ENCODE results near the gene NAA16. TPM values are rescaled to one million over a fixed set of nuclear protein-coding genes. Genes with fewer than 3 reads are reported as not detected.

The NAA16 gene
- polyA plus RNA-seq, 1 of the 3 experiments (the other 2 are of a cell fraction): 4.4 TPM

DNA sequence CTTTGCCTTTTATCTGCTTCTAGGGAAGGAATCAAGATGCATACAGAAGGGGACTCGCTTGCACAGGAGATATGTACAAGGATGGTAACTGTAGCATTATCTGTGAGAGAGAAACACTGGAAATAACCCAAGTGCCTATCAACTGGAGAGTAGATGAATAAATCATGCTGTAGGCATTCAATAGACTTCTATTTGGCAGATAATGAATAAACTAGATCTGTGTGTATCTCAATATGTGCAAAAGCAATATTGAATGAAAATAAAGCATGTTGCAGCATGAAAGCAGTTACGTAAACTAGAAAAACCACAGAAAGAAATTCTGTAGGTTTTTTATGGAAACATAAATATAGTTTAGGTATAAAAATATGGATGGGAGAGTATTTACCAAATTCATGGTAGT, 107.7 kb downstream of the NAA16 start:
- Histone ChIP-seq H3F3A (replicated peaks; ENCODE audit: insufficient read depth) (no peaks in the 10 kb centered on the region), H3K4me2 (no peak overlapping the region), H3K27me3 (ENCODE audit: insufficient read depth) (no peaks in the 10 kb centered on the region), H3K9me3 (no peaks in the 10 kb centered on the region), H3K27ac (ENCODE audit: low read depth in 2 of 2, low read length in 1 of 2) (no peak overlapping the region), H3K9ac (no peak overlapping the region), H3K9me2 (no peaks in the 10 kb centered on the region), H3K4me3 (ENCODE audit: low read depth in 2 of 2, low read length in 1 of 2) (no peak overlapping the region), H4K20me1 (ENCODE audit: insufficient read depth) (no peaks in the 10 kb centered on the region), H3K4me1 (ENCODE audit: control insufficient read depth in 1 of 2, insufficient read depth in 2 of 2, low read depth in 1 of 2, low read length in 1 of 2) (no peaks in the 10 kb centered on the region), H3K79me2 (ENCODE audit: insufficient read depth) (no peaks in the 10 kb centered on the region), H3K36me3 (replicated peaks in 1 of 2; ENCODE audit: control insufficient read depth in 1 of 2, insufficient read depth in 2 of 2, low read length in 1 of 2) (no peaks in the 10 kb centered on the region), H2AFZ (ENCODE audit: low read depth) (no peak overlapping the region)
- no peak for DNase-seq
- CTCF ChIA-PET: no interaction called here
- POLR2A ChIA-PET: no interaction called here
- TF ChIP-seq, protein P1, sequence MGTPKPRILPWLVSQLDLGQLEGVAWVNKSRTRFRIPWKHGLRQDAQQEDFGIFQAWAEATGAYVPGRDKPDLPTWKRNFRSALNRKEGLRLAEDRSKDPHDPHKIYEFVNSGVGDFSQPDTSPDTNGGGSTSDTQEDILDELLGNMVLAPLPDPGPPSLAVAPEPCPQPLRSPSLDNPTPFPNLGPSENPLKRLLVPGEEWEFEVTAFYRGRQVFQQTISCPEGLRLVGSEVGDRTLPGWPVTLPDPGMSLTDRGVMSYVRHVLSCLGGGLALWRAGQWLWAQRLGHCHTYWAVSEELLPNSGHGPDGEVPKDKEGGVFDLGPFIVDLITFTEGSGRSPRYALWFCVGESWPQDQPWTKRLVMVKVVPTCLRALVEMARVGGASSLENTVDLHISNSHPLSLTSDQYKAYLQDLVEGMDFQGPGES (IDR thresholded peaks at IDR 0.05; ENCODE audit: low read depth, low read length): no peak
- TF ChIP-seq, protein P2, sequence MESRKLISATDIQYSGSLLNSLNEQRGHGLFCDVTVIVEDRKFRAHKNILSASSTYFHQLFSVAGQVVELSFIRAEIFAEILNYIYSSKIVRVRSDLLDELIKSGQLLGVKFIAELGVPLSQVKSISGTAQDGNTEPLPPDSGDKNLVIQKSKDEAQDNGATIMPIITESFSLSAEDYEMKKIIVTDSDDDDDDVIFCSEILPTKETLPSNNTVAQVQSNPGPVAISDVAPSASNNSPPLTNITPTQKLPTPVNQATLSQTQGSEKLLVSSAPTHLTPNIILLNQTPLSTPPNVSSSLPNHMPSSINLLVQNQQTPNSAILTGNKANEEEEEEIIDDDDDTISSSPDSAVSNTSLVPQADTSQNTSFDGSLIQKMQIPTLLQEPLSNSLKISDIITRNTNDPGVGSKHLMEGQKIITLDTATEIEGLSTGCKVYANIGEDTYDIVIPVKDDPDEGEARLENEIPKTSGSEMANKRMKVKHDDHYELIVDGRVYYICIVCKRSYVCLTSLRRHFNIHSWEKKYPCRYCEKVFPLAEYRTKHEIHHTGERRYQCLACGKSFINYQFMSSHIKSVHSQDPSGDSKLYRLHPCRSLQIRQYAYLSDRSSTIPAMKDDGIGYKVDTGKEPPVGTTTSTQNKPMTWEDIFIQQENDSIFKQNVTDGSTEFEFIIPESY (IDR thresholded peaks at IDR 0.05; ENCODE audit: borderline replicate concordance, low read depth): no peak
- WGBS (ENCODE audit: low lambda C conversion rate): 95% methylated on average over 2 of the region's 2 CpGs

DNA sequence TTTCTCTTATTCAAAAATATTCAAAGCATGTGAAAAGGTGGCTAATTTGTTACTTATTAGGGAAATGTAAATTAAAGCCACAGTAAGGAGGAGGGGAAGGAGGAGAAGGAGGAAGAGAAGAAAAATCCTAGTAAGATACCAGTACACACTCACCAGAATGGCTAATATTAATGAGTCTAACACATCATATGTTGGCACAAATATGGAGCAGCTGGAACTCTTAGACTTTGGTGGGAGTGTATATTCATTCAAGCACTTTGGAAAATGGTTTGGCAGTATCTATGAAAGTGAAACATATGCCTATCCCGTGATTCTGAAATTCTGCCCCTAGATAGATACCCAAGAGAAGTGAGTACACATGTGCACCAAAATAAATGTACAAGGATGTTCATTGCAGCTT, 108.1 kb downstream of the NAA16 start:
- no peak overlapping the region for H3K4me3 ChIP-seq (ENCODE audit: low read depth in 2 of 2, low read length in 1 of 2)
- DNase-seq: no peak
- H3K4me2 ChIP-seq: no peak overlapping the region
- ChIA-PET POLR2A (no interaction called here), CTCF (no interaction called here)
- no peaks in the 10 kb centered on the region for H3F3A ChIP-seq (replicated peaks; ENCODE audit: insufficient read depth)
- WGBS (ENCODE audit: low lambda C conversion rate): 0% methylated on average over 1 of the region's 1 CpG
- no peaks in the 10 kb centered on the region for H3K27me3 ChIP-seq (ENCODE audit: insufficient read depth)
- H3K9me3 ChIP-seq: no peaks in the 10 kb centered on the region
- H3K9ac ChIP-seq: no peak overlapping the region
- no peaks in the 10 kb centered on the region for H3K36me3 ChIP-seq (replicated peaks in 1 of 2; ENCODE audit: control insufficient read depth in 1 of 2, insufficient read depth in 2 of 2, low read length in 1 of 2)
- TF ChIP-seq USF1 (IDR thresholded peaks at IDR 0.05; ENCODE audit: borderline replicate concordance, low read depth): no peak
- TF ChIP-seq MEF2A (IDR thresholded peaks at IDR 0.05; ENCODE audit: borderline replicate concordance, low read depth): no peak
- TF ChIP-seq SMC3 (IDR thresholded peaks at IDR 0.05; ENCODE audit: low read depth, low read length): no peak
- H2AFZ ChIP-seq (ENCODE audit: low read depth): no peak overlapping the region
- no peaks in the 10 kb centered on the region for H4K20me1 ChIP-seq (ENCODE audit: insufficient read depth)
- no peaks in the 10 kb centered on the region for H3K9me2 ChIP-seq
- H3K79me2 ChIP-seq (ENCODE audit: insufficient read depth): no peaks in the 10 kb centered on the region
- H3K4me1 ChIP-seq (ENCODE audit: control insufficient read depth in 1 of 2, insufficient read depth in 2 of 2, low read depth in 1 of 2, low read length in 1 of 2): no peaks in the 10 kb centered on the region
- H3K27ac ChIP-seq (ENCODE audit: low read depth in 2 of 2, low read length in 1 of 2): no peak overlapping the region

- H3K9me2 ChIP-seq: no peaks in the 10 kb centered on the region
- H3K27me3 ChIP-seq (ENCODE audit: insufficient read depth): no peaks in the 10 kb centered on the region
- no peak overlapping the region for H3K9ac ChIP-seq
- no peak for DNase-seq
- H3K4me3 ChIP-seq (ENCODE audit: low read depth in 2 of 2, low read length in 1 of 2): no peak overlapping the region
- H3K27ac ChIP-seq (ENCODE audit: low read depth in 2 of 2, low read length in 1 of 2): no peak overlapping the region
- POLR2A ChIA-PET: no interaction called here
- H3F3A ChIP-seq (replicated peaks; ENCODE audit: insufficient read depth): no peaks in the 10 kb centered on the region
- no peaks in the 10 kb centered on the region for H3K79me2 ChIP-seq (ENCODE audit: insufficient read depth)
- no peak overlapping the region for H2AFZ ChIP-seq (ENCODE audit: low read depth)
- 42% methylated on average over 4 of the region's 4 CpGs for WGBS (ENCODE audit: low lambda C conversion rate)
- no peak overlapping the region for H3K4me2 ChIP-seq
- no peak for TF ChIP-seq SIN3A (IDR thresholded peaks at IDR 0.05; ENCODE audit: borderline replicate concordance, low read depth, low read length)
- TF ChIP-seq, protein P3, sequence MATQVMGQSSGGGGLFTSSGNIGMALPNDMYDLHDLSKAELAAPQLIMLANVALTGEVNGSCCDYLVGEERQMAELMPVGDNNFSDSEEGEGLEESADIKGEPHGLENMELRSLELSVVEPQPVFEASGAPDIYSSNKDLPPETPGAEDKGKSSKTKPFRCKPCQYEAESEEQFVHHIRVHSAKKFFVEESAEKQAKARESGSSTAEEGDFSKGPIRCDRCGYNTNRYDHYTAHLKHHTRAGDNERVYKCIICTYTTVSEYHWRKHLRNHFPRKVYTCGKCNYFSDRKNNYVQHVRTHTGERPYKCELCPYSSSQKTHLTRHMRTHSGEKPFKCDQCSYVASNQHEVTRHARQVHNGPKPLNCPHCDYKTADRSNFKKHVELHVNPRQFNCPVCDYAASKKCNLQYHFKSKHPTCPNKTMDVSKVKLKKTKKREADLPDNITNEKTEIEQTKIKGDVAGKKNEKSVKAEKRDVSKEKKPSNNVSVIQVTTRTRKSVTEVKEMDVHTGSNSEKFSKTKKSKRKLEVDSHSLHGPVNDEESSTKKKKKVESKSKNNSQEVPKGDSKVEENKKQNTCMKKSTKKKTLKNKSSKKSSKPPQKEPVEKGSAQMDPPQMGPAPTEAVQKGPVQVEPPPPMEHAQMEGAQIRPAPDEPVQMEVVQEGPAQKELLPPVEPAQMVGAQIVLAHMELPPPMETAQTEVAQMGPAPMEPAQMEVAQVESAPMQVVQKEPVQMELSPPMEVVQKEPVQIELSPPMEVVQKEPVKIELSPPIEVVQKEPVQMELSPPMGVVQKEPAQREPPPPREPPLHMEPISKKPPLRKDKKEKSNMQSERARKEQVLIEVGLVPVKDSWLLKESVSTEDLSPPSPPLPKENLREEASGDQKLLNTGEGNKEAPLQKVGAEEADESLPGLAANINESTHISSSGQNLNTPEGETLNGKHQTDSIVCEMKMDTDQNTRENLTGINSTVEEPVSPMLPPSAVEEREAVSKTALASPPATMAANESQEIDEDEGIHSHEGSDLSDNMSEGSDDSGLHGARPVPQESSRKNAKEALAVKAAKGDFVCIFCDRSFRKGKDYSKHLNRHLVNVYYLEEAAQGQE (IDR thresholded peaks at IDR 0.05; ENCODE audit: low read depth, low read length): no peak
- TF ChIP-seq, protein P4, sequence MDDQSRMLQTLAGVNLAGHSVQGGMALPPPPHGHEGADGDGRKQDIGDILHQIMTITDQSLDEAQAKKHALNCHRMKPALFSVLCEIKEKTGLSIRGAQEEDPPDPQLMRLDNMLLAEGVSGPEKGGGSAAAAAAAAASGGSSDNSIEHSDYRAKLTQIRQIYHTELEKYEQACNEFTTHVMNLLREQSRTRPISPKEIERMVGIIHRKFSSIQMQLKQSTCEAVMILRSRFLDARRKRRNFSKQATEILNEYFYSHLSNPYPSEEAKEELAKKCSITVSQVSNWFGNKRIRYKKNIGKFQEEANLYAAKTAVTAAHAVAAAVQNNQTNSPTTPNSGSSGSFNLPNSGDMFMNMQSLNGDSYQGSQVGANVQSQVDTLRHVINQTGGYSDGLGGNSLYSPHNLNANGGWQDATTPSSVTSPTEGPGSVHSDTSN (IDR thresholded peaks at IDR 0.05): no peak
- TF ChIP-seq EP300 (IDR thresholded peaks at IDR 0.05; ENCODE audit: borderline replicate concordance in 1 of 2, low read depth in 1 of 2, low read length in 1 of 2): no peak
- H4K20me1 ChIP-seq (ENCODE audit: insufficient read depth): no peaks in the 10 kb centered on the region
- CTCF ChIA-PET: no interaction called here
- H3K36me3 ChIP-seq (replicated peaks in 1 of 2; ENCODE audit: control insufficient read depth in 1 of 2, insufficient read depth in 2 of 2, low read length in 1 of 2): no peaks in the 10 kb centered on the region
- no peaks in the 10 kb centered on the region for H3K9me3 ChIP-seq
- no peaks in the 10 kb centered on the region for H3K4me1 ChIP-seq (ENCODE audit: control insufficient read depth in 1 of 2, insufficient read depth in 2 of 2, low read depth in 1 of 2, low read length in 1 of 2)
Observed at GRCh38 chr13:41420146-41420545, 109.1 kb downstream of the NAA16 start.
